GM23338 (cell line): ENCODE measurements around the gene FSIP1. TPM values are rescaled to one million over a fixed set of nuclear protein-coding genes. Genes with fewer than 3 reads are reported as not detected.

Experiments used
- ATAC-seq: fragments of 200-7000 bp; cut with Tn5 transposase; 3 replicates; pipeline ENCODE4 v1.9.1; 2020
- DNase-seq: peaks from one replicate; pipeline ENCODE4 v3.0.0-alpha.2; 2015; ENCODE audit warnings: low spot score
- H2AFZ ChIP-seq: fragments of 200-600 bp; sonication (generic); 2 replicates; pipeline ENCODE4 v1.8.0; 2016; ENCODE audit warnings: antibody characterized with exemption, mild to moderate bottlenecking, moderate library complexity
- H3F3A ChIP-seq: fragments of 200-600 bp; sonication (generic); replicated peaks from 2 replicates; pipeline ENCODE4 v1.8.0; 2017; ENCODE audit warnings: antibody characterized with exemption, mixed run types, low read depth
- H3K27ac ChIP-seq: fragments of 200-600 bp; sonication (generic); 2 replicates; pipeline ENCODE4 v1.6.1; 2016; ENCODE audit warnings: low read depth
- H3K27me3 ChIP-seq: fragments of 200-600 bp; sonication (generic); 2 replicates; pipeline ENCODE4 v1.8.0; 2016; ENCODE audit warnings: mild to moderate bottlenecking, mixed run types, moderate library complexity; ENCODE audit not compliant: insufficient read depth
- H3K36me3 ChIP-seq: fragments of 200-600 bp; sonication (generic); 2 replicates; pipeline ENCODE4 v1.8.0; 2016; ENCODE audit warnings: mild to moderate bottlenecking; ENCODE audit not compliant: insufficient read depth
- H3K4me1 ChIP-seq: fragments of 200-600 bp; sonication (generic); 2 replicates; pipeline ENCODE4 v1.8.0; 2016; ENCODE audit warnings: mild to moderate bottlenecking, moderate library complexity; ENCODE audit not compliant: insufficient read depth
- H3K4me2 ChIP-seq: fragments of 200-600 bp; sonication (generic); 2 replicates; pipeline ENCODE4 v1.7.1; 2017; ENCODE audit warnings: mixed run types
- H3K4me3 ChIP-seq: fragments of 200-600 bp; sonication (generic); 2 replicates; pipeline ENCODE4 v1.6.1; 2016; ENCODE audit warnings: mixed run types
- H3K79me2 ChIP-seq: fragments of 200-600 bp; sonication (generic); replicated peaks from 2 replicates; pipeline ENCODE4 v1.8.0; 2017; ENCODE audit warnings: mild to moderate bottlenecking; ENCODE audit not compliant: insufficient read depth
- H3K9me2 ChIP-seq: fragments of 200-600 bp; sonication (generic); 2 replicates; pipeline ENCODE4 v1.8.0; 2017; ENCODE audit not compliant: insufficient read depth
- H4K20me1 ChIP-seq: fragments of 200-600 bp; sonication (generic); replicated peaks from 2 replicates; pipeline ENCODE4 v1.8.0; 2017; ENCODE audit warnings: mild to moderate bottlenecking; ENCODE audit not compliant: insufficient read depth
- H3K27ac Mint-ChIP-seq: 2 replicates; pipeline ENCODE4 v1.8.0; 2020; ENCODE audit warnings: inconsistent platforms, mild to moderate bottlenecking, moderate library complexity, mixed read lengths
- H3K27me3 Mint-ChIP-seq: 3 replicates; pipeline ENCODE4 v1.8.0; 2022; ENCODE audit warnings: low read depth, mild to moderate bottlenecking, moderate library complexity, mixed read lengths, inconsistent platforms; ENCODE audit not compliant: insufficient read depth, poor library complexity
- H3K36me3 Mint-ChIP-seq: 3 replicates; pipeline ENCODE4 v1.8.0; 2021; ENCODE audit warnings: low read depth, mild to moderate bottlenecking, inconsistent platforms, moderate library complexity, mixed read lengths
- H3K4me1 Mint-ChIP-seq: 3 replicates; pipeline ENCODE4 v1.8.0; 2020; ENCODE audit warnings: mild to moderate bottlenecking, inconsistent platforms, mixed read lengths
- H3K4me3 Mint-ChIP-seq: 3 replicates; pipeline ENCODE4 v1.8.0; 2021; ENCODE audit warnings: moderate library complexity, mild to moderate bottlenecking, inconsistent platforms, mixed read lengths
- H3K9me3 Mint-ChIP-seq: 3 replicates; pipeline ENCODE4 v1.8.0; 2020; ENCODE audit warnings: moderate library complexity, mild to moderate bottlenecking, inconsistent platforms, mixed read lengths
- CREB1 ChIP-seq: fragments of 250-450 bp; sonication (Bioruptor Pico); IDR thresholded peaks from 2 replicates; pipeline ENCODE4 v1.5.0; 2020; ENCODE audit warnings: low read depth, mild to moderate bottlenecking, moderate library complexity
- CTCF ChIP-seq, 2 experiments: fragments of 200-600 bp in 1 of 2; sonication (generic) in 1 of 2; conservative IDR thresholded peaks; 2 replicates each; pipeline versions ENCODE4 v1.5.1 to v1.6.1; 2016 to 2017; ENCODE audit warnings: antibody characterized with exemption in 2 of 2, low read depth in 2 of 2, mild to moderate bottlenecking in 2 of 2, moderate library complexity in 1 of 2
- JUNB ChIP-seq: IDR thresholded peaks from one replicate; pipeline ENCODE4 v1.6.1; 2016; ENCODE audit warnings: antibody characterized with exemption; ENCODE audit not compliant: unreplicated experiment
- NANOG ChIP-seq: IDR thresholded peaks from 2 replicates; pipeline ENCODE4 v1.6.1; 2016; ENCODE audit warnings: antibody characterized with exemption, borderline replicate concordance
- POLR2AphosphoS5 ChIP-seq: IDR thresholded peaks from 2 replicates; pipeline ENCODE4 v1.6.1; 2016; ENCODE audit warnings: antibody characterized with exemption, low read depth
- REST ChIP-seq: IDR thresholded peaks from one replicate; pipeline ENCODE4 v1.6.1; 2018; ENCODE audit warnings: antibody characterized with exemption; ENCODE audit not compliant: unreplicated experiment
- STAT1 ChIP-seq: IDR thresholded peaks from one replicate; pipeline ENCODE4 v1.6.1; 2016; ENCODE audit warnings: antibody characterized with exemption; ENCODE audit not compliant: unreplicated experiment
- ZNF114 ChIP-seq: fragments of 250-450 bp; sonication (Bioruptor Pico); IDR thresholded peaks from 2 replicates; pipeline ENCODE4 v1.5.0; 2020; ENCODE audit warnings: mild to moderate bottlenecking, moderate library complexity
- ZNF331 ChIP-seq: fragments of 250-450 bp; sonication (Bioruptor Pico); IDR thresholded peaks from 2 replicates; pipeline ENCODE4 v1.5.0; 2020; ENCODE audit warnings: low read depth, mild to moderate bottlenecking, moderate library complexity
- ZNF462 ChIP-seq: fragments of 250-450 bp; sonication (Bioruptor Pico); IDR thresholded peaks from 2 replicates; pipeline ENCODE4 v1.5.0; 2020; ENCODE audit warnings: mild to moderate bottlenecking, moderate library complexity
- polyA plus RNA-seq: library from polyadenylated mRNA; unstranded; fragments of >200 nt; fragmentation: Nextera tagmentation; extraction: Ambion mirVana; gene quantifications from 2 replicates; pipeline ENCODE4 v1.2.1, GENCODE V29; 2016
- total RNA-seq: library from RNA; depleted of rRNA; stranded (reverse); fragments of >200 nt; shearing (Covaris generic); gene quantifications from 2 replicates; pipeline ENCODE4 v1.2.3, GENCODE V29; 2014
- TF ChIP-seq, protein P1 (sequence below): IDR thresholded peaks from 2 replicates; pipeline ENCODE4 v1.6.1; 2016; ENCODE audit warnings: antibody characterized with exemption

The FSIP1 gene
- total and polyA plus RNA-seq, 2 experiments from 2014 or later = 0.92 to 2.1 TPM

- no peak for ATAC-seq
- no peaks in the 10 kb centered on the region for H3K27me3 Mint-ChIP-seq
Observed at GRCh38 chr15:39599871-39600270, 182.8 kb downstream of the FSIP1 start.

More at GRCh38 chr15:39599871-39600270, 182.8 kb downstream of the FSIP1 start:
- Histone ChIP-seq H3K36me3 (peaks cover 19% of the 10 kb centered on the region), H3F3A (no peaks in the 10 kb centered on the region), H3K4me1 (no peaks in the 10 kb centered on the region), H3K4me2 (no peak overlapping the region), H4K20me1 (no peaks in the 10 kb centered on the region), H3K79me2 (no peaks in the 10 kb centered on the region), H3K9me2 (no peaks in the 10 kb centered on the region), H3K27ac (no peak overlapping the region), H3K27me3 (no peaks in the 10 kb centered on the region), H3K4me3 (no peak overlapping the region), H2AFZ (no peak overlapping the region)
- H3K9me3 Mint-ChIP-seq = no peaks in the 10 kb centered on the region
- no peak for TF ChIP-seq STAT1
- TF ChIP-seq CTCF (conservative IDR thresholded peaks at IDR 0.05; ENCODE audit: low read depth in 2 of 2) = no peak
- TF ChIP-seq CREB1 (CRISPR knock-in tag) = no peak
- TF ChIP-seq NANOG = no peak
- TF ChIP-seq, protein P1, sequence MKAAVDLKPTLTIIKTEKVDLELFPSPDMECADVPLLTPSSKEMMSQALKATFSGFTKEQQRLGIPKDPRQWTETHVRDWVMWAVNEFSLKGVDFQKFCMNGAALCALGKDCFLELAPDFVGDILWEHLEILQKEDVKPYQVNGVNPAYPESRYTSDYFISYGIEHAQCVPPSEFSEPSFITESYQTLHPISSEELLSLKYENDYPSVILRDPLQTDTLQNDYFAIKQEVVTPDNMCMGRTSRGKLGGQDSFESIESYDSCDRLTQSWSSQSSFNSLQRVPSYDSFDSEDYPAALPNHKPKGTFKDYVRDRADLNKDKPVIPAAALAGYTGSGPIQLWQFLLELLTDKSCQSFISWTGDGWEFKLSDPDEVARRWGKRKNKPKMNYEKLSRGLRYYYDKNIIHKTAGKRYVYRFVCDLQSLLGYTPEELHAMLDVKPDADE = no peak
- TF ChIP-seq ZNF331 = no peak
- no peak for TF ChIP-seq POLR2AphosphoS5
- no peak for TF ChIP-seq ZNF462 (CRISPR knock-in tag)
- TF ChIP-seq ZNF114 = no peak
- no peak for TF ChIP-seq JUNB
- no peak for TF ChIP-seq REST
- DNase-seq = no peak
- peaks cover 11% of the 10 kb centered on the region; the same call in 2 of the 3 replicates for H3K4me1 Mint-ChIP-seq
- peaks cover 15% of the 10 kb centered on the region for H3K36me3 Mint-ChIP-seq
- H3K4me3 Mint-ChIP-seq = no peak overlapping the region
- no peak overlapping the region for H3K27ac Mint-ChIP-seq
